ENCODE data around the gene RPAP2.
"Not testable (repeated sequence)": the region's sequence is repeated elsewhere in the genome, so short reads cannot be mapped to it uniquely, and the experiment has no call there.

The RPAP2 gene

GRCh38 chr1:92376345-92376744, 77.5 kb downstream of the RPAP2 start:
- DNase-seq (ENCODE audit: low spot score): no peak

- not testable (repeated sequence) for DNase-seq (ENCODE audit: low spot score)
Measured at GRCh38 chr1:92377991-92378390, 79.1 kb downstream of the RPAP2 start.

- no peak for DNase-seq (ENCODE audit: low spot score)
Measured at GRCh38 chr1:92380867-92381266, 82.0 kb downstream of the RPAP2 start.

GRCh38 chr1:92393966-92394365, 95.1 kb downstream of the RPAP2 start:
- DNase-seq (ENCODE audit: low spot score): not testable (repeated sequence)

- no peak for DNase-seq (ENCODE audit: low spot score)
Measured at GRCh38 chr1:92398519-92398918, 99.7 kb downstream of the RPAP2 start.

- peak; percentile 46 for DNase-seq (ENCODE audit: low spot score)
Measured at GRCh38 chr1:92399076-92399475, 100.2 kb downstream of the RPAP2 start.

GRCh38 chr1:92404661-92405060, 105.8 kb downstream of the RPAP2 start:
- DNase-seq (ENCODE audit: low spot score): no peak

GRCh38 chr1:92408825-92409224, 110.0 kb downstream of the RPAP2 start:
- no peak for DNase-seq (ENCODE audit: low spot score)

- DNase-seq (ENCODE audit: low spot score): no peak
Measured at GRCh38 chr1:92409946-92410549, 111.2 kb downstream of the RPAP2 start.

- DNase-seq (ENCODE audit: low spot score): no peak
Measured at GRCh38 chr1:92410706-92411105, 111.8 kb downstream of the RPAP2 start.

- no peak for DNase-seq (ENCODE audit: low spot score)
Measured at GRCh38 chr1:92411511-92411910, 112.7 kb downstream of the RPAP2 start.

GRCh38 chr1:92419642-92420041, 120.8 kb downstream of the RPAP2 start:
- no peak for DNase-seq (ENCODE audit: low spot score)

- no peak for DNase-seq (ENCODE audit: low spot score)
Measured at GRCh38 chr1:92424381-92424780, 125.5 kb downstream of the RPAP2 start.

GRCh38 chr1:92425617-92426016, 126.8 kb downstream of the RPAP2 start:
- DNase-seq (ENCODE audit: low spot score): no peak

- no peak for DNase-seq (ENCODE audit: low spot score)
Measured at GRCh38 chr1:92430030-92430429, 131.2 kb downstream of the RPAP2 start.

- not testable (repeated sequence) for DNase-seq (ENCODE audit: low spot score)
Measured at GRCh38 chr1:92434572-92434971, 135.7 kb downstream of the RPAP2 start.

GRCh38 chr1:92439291-92439690, 140.4 kb downstream of the RPAP2 start:
- DNase-seq (ENCODE audit: low spot score): no peak

GRCh38 chr1:92441316-92441696, 142.4 kb downstream of the RPAP2 start:
- DNase-seq (ENCODE audit: low spot score): no peak

- no peak for DNase-seq (ENCODE audit: low spot score)
Measured at GRCh38 chr1:92441697-92442342, 143.0 kb downstream of the RPAP2 start.

GRCh38 chr1:92442351-92442750, 143.5 kb downstream of the RPAP2 start:
- no peak for DNase-seq (ENCODE audit: low spot score)

- DNase-seq (ENCODE audit: low spot score): no peak
Measured at GRCh38 chr1:92443893-92444292, 145.0 kb downstream of the RPAP2 start.

- DNase-seq (ENCODE audit: low spot score): no peak
Measured at GRCh38 chr1:92444351-92444750, 145.5 kb downstream of the RPAP2 start.

GRCh38 chr1:92445865-92446264, 147.0 kb downstream of the RPAP2 start:
- DNase-seq (ENCODE audit: low spot score): no peak

- DNase-seq (ENCODE audit: low spot score): no peak
Measured at GRCh38 chr1:92446546-92446945, 147.7 kb downstream of the RPAP2 start.

Measured in germinal center (tissue), 1 donor.